ENCODE data around the gene BCL7A. TPM values are rescaled to one million over a fixed set of nuclear protein-coding genes. Genes with fewer than 3 reads are reported as not detected.

Gene BCL7A
- polyA plus RNA-seq, 4 donors, result 0.22 to 10.4 (median 3.4) TPM

Other genes with a start within 250 kb of the BCL7A start
- gene RHOF, start 228.2 kb upstream of the BCL7A start, polyA plus RNA-seq, result 10 to 100 TPM; 13.3 to 75.9 (median 43.6) TPM
- gene SETD1B, start 217.9 kb upstream of the BCL7A start, polyA plus RNA-seq, result 10 to 100 TPM in 1 of 4 donors, 1 to 10 TPM in 3; 3.6 to 13.0 (median 6.6) TPM
- gene HPD, start 163.0 kb upstream of the BCL7A start, polyA plus RNA-seq, result under 1 TPM in 2 of 4 donors, not detected in 2; 0.13 to 0.78 TPM
- gene PSMD9, start 133.1 kb upstream of the BCL7A start, polyA plus RNA-seq, result 100 to 1,000 TPM in 1 of 4 donors, 10 to 100 TPM in 3; 54.9 to 123 (median 89.0) TPM
- 1 to 10 TPM in 1 of 4 donors, under 1 TPM in 2, not detected in 1; 0.34 to 1.6 (median 0.67) TPM for gene CFAP251, start 103.3 kb upstream of the BCL7A start, polyA plus RNA-seq
- 10 to 100 TPM in 2 of 4 donors, 1 to 10 TPM in 2; 8.5 to 55.0 (median 30.5) TPM for gene MLXIP, start 56.9 kb downstream of the BCL7A start, polyA plus RNA-seq
- not detected for gene IL31, start 152.3 kb downstream of the BCL7A start, polyA plus RNA-seq
- 1 to 10 TPM in 1 of 4 donors, under 1 TPM in 1, not detected in 2; 0.27 to 1.1 TPM for gene LRRC43, start 161.2 kb downstream of the BCL7A start, polyA plus RNA-seq
- under 1 TPM; 0.27 to 0.99 (median 0.57) TPM for gene B3GNT4, start 181.8 kb downstream of the BCL7A start, polyA plus RNA-seq
- 10 to 100 TPM; 54.0 to 68.4 (median 57.8) TPM for gene DIABLO, start 204.2 kb downstream of the BCL7A start, polyA plus RNA-seq
- gene VPS33A, start 244.6 kb downstream of the BCL7A start, polyA plus RNA-seq, result 10 to 100 TPM in 3 of 4 donors, 1 to 10 TPM in 1; 9.4 to 19.6 (median 16.6) TPM